ENCODE measurements around the gene OR5L1.

Gene OR5L1

DNA sequence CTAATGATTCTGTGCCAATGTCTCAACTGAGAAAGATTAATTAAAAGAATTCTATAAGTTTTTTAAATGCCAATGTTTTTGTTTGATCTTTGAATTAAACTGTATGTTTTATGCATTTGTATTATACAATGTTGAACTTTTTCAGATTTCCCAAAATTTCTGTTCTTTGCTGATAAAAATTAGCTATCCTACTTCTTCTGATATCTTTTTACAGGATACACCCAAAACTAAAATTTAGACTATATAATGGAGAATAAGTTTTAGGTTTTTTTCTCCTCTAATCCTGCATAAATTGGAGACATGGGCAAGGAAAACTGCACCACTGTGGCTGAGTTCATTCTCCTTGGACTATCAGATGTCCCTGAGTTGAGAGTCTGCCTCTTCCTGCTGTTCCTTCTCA, 15.8 kb downstream of the OR5L1 start, which contains the start of gene OR5L2:
Gene OR5L2, plus strand, starts transcription at position 301 of the 400 bp plus-strand sequence. Its CDS starts 0 bp downstream, at position 301.
- no peak within 1 kb of the TSS for H3K4me3 ChIP-seq (ENCODE audit: low read depth, low read length)
- TF ChIP-seq, protein P1, sequence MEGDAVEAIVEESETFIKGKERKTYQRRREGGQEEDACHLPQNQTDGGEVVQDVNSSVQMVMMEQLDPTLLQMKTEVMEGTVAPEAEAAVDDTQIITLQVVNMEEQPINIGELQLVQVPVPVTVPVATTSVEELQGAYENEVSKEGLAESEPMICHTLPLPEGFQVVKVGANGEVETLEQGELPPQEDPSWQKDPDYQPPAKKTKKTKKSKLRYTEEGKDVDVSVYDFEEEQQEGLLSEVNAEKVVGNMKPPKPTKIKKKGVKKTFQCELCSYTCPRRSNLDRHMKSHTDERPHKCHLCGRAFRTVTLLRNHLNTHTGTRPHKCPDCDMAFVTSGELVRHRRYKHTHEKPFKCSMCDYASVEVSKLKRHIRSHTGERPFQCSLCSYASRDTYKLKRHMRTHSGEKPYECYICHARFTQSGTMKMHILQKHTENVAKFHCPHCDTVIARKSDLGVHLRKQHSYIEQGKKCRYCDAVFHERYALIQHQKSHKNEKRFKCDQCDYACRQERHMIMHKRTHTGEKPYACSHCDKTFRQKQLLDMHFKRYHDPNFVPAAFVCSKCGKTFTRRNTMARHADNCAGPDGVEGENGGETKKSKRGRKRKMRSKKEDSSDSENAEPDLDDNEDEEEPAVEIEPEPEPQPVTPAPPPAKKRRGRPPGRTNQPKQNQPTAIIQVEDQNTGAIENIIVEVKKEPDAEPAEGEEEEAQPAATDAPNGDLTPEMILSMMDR (IDR thresholded peaks at IDR 0.05; ENCODE audit: insufficient read depth, low read depth, low read length, missing control alignments), result no peak

DNA sequence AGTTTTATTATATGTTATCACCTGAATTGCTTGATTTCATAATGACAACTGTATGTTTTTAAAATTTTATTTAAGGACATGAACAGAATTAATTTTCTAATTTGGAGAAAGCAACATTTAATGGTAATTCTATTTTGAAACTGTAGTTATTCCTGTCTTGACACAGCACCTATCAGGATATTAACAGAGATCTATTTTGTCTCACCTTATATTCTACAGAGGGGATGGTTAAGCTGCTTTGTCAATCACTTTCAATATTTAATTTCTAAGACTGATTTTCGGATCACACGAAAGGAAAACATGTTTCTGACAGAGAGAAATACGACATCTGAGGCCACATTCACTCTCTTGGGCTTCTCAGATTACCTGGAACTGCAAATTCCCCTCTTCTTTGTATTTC, 27.3 kb downstream of the OR5L1 start, which contains the start of gene OR5D16:
Gene OR5D16, plus strand, starts transcription at position 301 of the 400 bp plus-strand sequence. Its CDS starts 0 bp downstream, at position 301.
- no peak within 1 kb of the TSS for H3K4me3 ChIP-seq (ENCODE audit: low read depth, low read length)
- TF ChIP-seq, protein P1 (IDR thresholded peaks at IDR 0.05; ENCODE audit: insufficient read depth, low read depth, low read length, missing control alignments), result no peak
- DNase-seq (ENCODE audit: low read depth), result no peak

More for the DNA sequence above, 15.8 kb downstream of the OR5L1 start, which contains the start of gene OR5L2:
- no peak for DNase-seq (ENCODE audit: low read depth)

DNA sequence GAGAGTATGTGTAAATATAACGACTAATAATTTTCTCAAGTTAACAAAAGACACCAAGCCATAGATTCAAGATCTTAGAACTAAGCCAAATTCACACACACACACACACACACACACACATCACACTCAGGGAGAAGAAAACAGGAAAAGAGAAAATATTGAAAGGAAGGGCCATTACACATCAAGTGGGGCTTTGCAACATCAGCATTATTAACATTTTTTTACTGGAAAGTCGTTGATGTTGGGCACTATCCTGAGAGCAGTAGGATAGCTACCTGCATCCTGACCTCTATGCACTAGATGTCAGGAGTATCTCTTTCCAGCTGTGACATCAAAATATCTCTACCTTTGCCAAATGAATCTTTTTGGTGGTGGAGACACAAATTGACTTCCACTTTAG, 36.3 kb downstream of the OR5L1 start:
- TF ChIP-seq, protein P1 (IDR thresholded peaks at IDR 0.05; ENCODE audit: insufficient read depth, low read depth, low read length, missing control alignments), result no peak
- no peak overlapping the region for H3K4me3 ChIP-seq (ENCODE audit: low read depth, low read length)
- DNase-seq (ENCODE audit: low read depth), result no peak

DNA sequence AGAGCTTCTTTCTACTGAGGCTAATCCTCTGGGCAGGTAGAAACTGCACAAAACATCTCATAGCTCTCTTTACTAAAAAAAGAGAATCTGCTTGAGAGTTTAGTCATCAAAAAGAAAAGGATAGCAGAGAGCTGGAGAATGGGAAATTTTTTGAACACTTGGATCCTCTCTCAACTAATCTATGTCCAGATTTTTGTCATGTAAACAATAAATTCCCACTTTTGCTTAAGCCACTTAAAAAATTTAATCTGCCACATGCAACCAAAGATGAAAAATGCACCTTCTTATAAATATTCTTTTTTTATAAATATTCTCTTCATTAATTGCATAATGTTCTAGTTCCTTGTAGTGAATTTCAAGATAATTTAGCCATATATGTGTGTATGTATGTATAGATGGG, 37.9 kb downstream of the OR5L1 start:
- DNase-seq (ENCODE audit: low read depth), result no peak
- no peak overlapping the region for H3K4me3 ChIP-seq (ENCODE audit: low read depth, low read length)
- TF ChIP-seq, protein P1 (IDR thresholded peaks at IDR 0.05; ENCODE audit: insufficient read depth, low read depth, low read length, missing control alignments), result no peak

DNA sequence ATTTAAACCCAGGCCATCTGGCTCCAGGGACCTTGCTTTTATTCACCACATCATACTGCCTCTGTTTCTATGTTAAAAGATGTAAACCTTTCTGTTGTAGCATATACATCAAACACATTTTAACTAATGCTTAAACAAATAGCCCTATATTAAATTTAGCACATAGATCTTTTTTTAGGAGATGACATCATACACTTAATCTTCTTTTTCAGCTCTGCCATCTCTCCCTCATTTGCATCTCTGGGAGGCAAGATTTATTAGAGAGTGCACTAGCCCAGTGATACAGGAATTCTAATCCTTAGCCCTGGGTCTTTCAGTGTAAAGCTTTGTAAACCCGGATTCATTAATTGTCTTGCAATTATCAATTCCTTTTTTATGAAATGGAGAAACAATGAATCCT, 41.0 kb downstream of the OR5L1 start:
- DNase-seq (ENCODE audit: low read depth), result no peak
- H3K4me3 ChIP-seq (ENCODE audit: low read depth, low read length), result no peak overlapping the region
- TF ChIP-seq, protein P1 (IDR thresholded peaks at IDR 0.05; ENCODE audit: insufficient read depth, low read depth, low read length, missing control alignments), result no peak

DNA sequence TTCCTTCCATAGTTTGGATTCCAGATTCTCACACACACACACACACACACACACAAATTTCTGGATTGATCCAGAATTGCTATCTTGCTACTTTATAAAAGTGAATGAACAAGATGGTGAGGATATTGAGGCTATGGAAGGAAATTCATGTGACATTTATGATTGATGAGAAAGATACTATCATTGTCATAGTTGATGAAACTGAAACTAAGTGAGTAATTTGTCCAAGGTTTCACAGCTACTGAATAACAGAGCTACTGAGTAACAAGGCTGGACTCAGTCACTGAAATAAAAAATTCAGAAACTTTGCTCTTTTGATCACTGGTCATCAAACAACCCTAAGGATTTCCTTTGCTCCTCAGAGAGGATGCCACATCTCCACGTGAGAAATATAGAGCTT, 43.5 kb downstream of the OR5L1 start:
- DNase-seq (ENCODE audit: low read depth), result peak; percentile 2
- TF ChIP-seq, protein P1 (IDR thresholded peaks at IDR 0.05; ENCODE audit: insufficient read depth, low read depth, low read length, missing control alignments), result no peak
- H3K4me3 ChIP-seq (ENCODE audit: low read depth, low read length), result no peak overlapping the region
